Measurements from ENCODE around the gene DPH7. TPM values are rescaled to one million over a fixed set of nuclear protein-coding genes. Genes with fewer than 3 reads are reported as not detected.

The DPH7 gene
- total and polyA plus RNA-seq, 2 of the 8 experiments (the other 6 are each of a cell fraction or from before 2014, with no cell fraction given): 44.6 to 45.5 TPM

DNA sequence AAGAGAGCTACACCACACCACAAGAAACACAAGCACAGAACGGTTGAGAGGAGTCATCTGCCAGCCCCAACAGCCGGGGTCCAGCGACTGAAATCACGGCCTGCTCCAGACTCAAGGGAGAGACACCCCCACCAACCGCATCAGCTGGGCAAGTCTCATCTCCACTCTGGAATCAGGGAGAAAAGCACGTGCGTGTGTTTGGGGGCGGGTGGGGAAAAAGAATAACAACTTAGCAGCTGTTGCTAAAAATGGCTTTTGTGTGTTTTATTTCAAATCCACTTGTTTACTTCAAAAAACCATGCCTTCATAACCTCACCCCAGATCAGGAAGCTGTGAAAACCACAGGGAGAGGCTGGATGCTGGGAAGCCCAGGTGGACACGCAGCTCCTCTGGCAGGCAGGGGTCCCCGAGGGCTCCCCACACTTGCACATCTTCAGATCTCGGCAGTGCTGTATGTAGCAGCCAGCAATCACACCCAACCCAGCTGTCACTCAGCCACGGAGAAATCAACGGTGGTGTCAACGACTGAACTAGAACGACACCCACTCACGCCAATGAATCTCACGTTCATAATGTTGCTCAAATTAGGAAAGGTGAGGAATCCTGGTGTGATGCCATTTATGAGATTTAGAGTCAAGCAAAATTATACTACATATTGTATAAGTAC, 47.5 kb downstream of the DPH7 start:
- Histone ChIP-seq H4K91ac (replicated peaks; ENCODE audit: insufficient read length, low read length) (no peak overlapping the region), H3K23me2 (ENCODE audit: low read depth, low read length) (no peaks in the 10 kb centered on the region), H2AK5ac (ENCODE audit: low read depth, low read length) (no peak overlapping the region), H2BK5ac (ENCODE audit: low read depth, low read length) (no peak overlapping the region), H3K79me1 (ENCODE audit: low read depth, low read length) (no peaks in the 10 kb centered on the region), H2BK12ac (ENCODE audit: low read depth, low read length) (no peak overlapping the region), H3K4me1 (replicated peaks in 1 of 4; ENCODE audit: control insufficient read depth in 3 of 4, insufficient read depth in 4 of 4, low read length in 3 of 4) (no peaks in the 10 kb centered on the region; a peak in 2 of 7 replicates), H2AFZ (ENCODE audit: low read length) (no peak overlapping the region), H3K9ac (replicated peaks in 1 of 4; ENCODE audit: extremely low read depth in 1 of 4, low read depth in 3 of 4, low read length in 3 of 4) (no peak overlapping the region), H3K4me3 (ENCODE audit: extremely low read depth in 1 of 4, insufficient read depth in 2 of 4, low read depth in 3 of 4, low read length in 4 of 4) (no peak overlapping the region), H3K23ac (ENCODE audit: insufficient read length) (no peak overlapping the region), H3K27me3 (replicated peaks in 1 of 4; ENCODE audit: control insufficient read depth in 3 of 4, extremely low read depth in 1 of 4, insufficient read depth in 3 of 4, low read length in 3 of 4) (no peaks in the 10 kb centered on the region), H3K14ac (ENCODE audit: insufficient read length) (no peak overlapping the region), H4K8ac (ENCODE audit: extremely low read depth, insufficient read depth, low read length) (no peak overlapping the region), H3K36me3 (ENCODE audit: control insufficient read depth in 2 of 4, insufficient read depth in 4 of 4, low read length in 3 of 4) (no peaks in the 10 kb centered on the region), H2BK120ac (replicated peaks; ENCODE audit: low read depth, low read length) (no peak overlapping the region), H3K79me2 (ENCODE audit: control insufficient read depth in 1 of 2, insufficient read depth in 2 of 2, low read length in 2 of 2) (no peaks in the 10 kb centered on the region), H2BK20ac (ENCODE audit: low read length) (no peak overlapping the region), H3K4me2 (ENCODE audit: insufficient read depth in 1 of 2, low read depth in 2 of 2, low read length in 2 of 2) (no peak overlapping the region), H2BK15ac (ENCODE audit: low read length) (no peak overlapping the region), H3K56ac (replicated peaks; ENCODE audit: insufficient read length, low read depth, low read length) (no peak overlapping the region), H4K20me1 (replicated peaks in 1 of 2; ENCODE audit: control insufficient read depth in 1 of 2, insufficient read depth in 2 of 2, low read length in 2 of 2) (no peaks in the 10 kb centered on the region), H4K5ac (ENCODE audit: insufficient read length, low read depth, low read length) (no peak overlapping the region), H3K18ac (ENCODE audit: extremely low read depth, low read length) (no peak overlapping the region), H3K27ac (ENCODE audit: low read depth, low read length) (no peak overlapping the region), H3K4ac (replicated peaks; ENCODE audit: insufficient read length, low read depth, low read length) (no peak overlapping the region), H3K9me3 (ENCODE audit: insufficient read depth in 2 of 2, low read depth in 1 of 2, low read length in 1 of 2) (0 out of 4 replicates have a peak, but pooled peaks cover 0 to 2% of the 10 kb centered on the region in 2 experiments)
- no peak for DNase-seq (ENCODE audit: low read depth in 1 of 2, low spot score in 2 of 2)
- ChIA-PET POLR2A (ENCODE audit: partially characterized antibody) (interaction anchor here (0.8 to 1.5 kb wide), 3 partner anchors 21 to 92 kb away, joined by 3 to 4 read pairs (median 3); no protein-coding TSS in a partner anchor), CTCF (ENCODE audit: partially characterized antibody) (interaction anchor here (0.5 to 1.7 kb wide), 11 partner anchors 9 to 608 kb away, joined by 3 to 10 read pairs (median 3); partner anchors contain the start of genes EXD3, NOXA1 and PNPLA7)
- TF ChIP-seq KDM5A (IDR thresholded peaks at IDR 0.05; ENCODE audit: low read length) (no peak), FOSL1 (IDR thresholded peaks at IDR 0.05; ENCODE audit: insufficient read depth, low read depth, low read length) (no peak), SIRT6 (IDR thresholded peaks at IDR 0.05; ENCODE audit: low read length) (no peak), TAF1 (IDR thresholded peaks at IDR 0.05; ENCODE audit: low read depth, low read length) (no peak), SIN3A (conservative IDR thresholded peaks at IDR 0.05 in 1 of 2, IDR thresholded peaks at IDR 0.05 in 1 of 2; ENCODE audit: low read depth in 1 of 2, low read length in 2 of 2) (no peak), NANOG (IDR thresholded peaks at IDR 0.05; ENCODE audit: insufficient read depth, low read depth, low read length, poor library complexity, severe bottlenecking) (no peak), EGR1 (IDR thresholded peaks at IDR 0.05; ENCODE audit: borderline replicate concordance, low read depth, low read length) (no peak), SIX5 (IDR thresholded peaks at IDR 0.05; ENCODE audit: low read depth, low read length) (no peak), HDAC2 (IDR thresholded peaks at IDR 0.05; ENCODE audit: borderline replicate concordance in 1 of 2, low read depth in 2 of 2, low read length in 2 of 2) (no peak)
- FAIRE-seq: no peak
- 90% methylated on average over 17 of the region's 17 CpGs; no CpG with 5 or more reads in 1 of the 2 experiments for WGBS, 2 experiments (ENCODE audit: extremely low coverage in 1 of 2, insufficient coverage in 1 of 2, insufficient read length in 1 of 2, insufficient replicate concordance in 2 of 2, low coverage in 1 of 2, low lambda C conversion rate in 2 of 2, missing lambda C conversion rate in 1 of 2)
